Omental fat pad (tissue), 4 donors: ENCODE data around the gene REEP3. TPM values are rescaled to one million over a fixed set of nuclear protein-coding genes. Genes with fewer than 3 reads are reported as not detected.

Experiments used
- ATAC-seq: fragments of 150-250 bp; one replicate; pipeline ENCODE4 v1.9.1; 2016; ENCODE audit warnings: mild to moderate bottlenecking, moderate library complexity; ENCODE audit not compliant: low FRiP score
- DNase-seq: peaks from one replicate; pipeline ENCODE4 v3.0.0-alpha.2; 2019; ENCODE audit warnings: low spot score
- total RNA-seq, 4 donors: library from RNA; depleted of rRNA; stranded (reverse); fragments of >200 nt; gene quantifications; one replicate each; pipeline ENCODE4 v1.1.0, GENCODE V29; 2016
- TF ChIP-seq, protein P1 (sequence below), 3 donors: fragments of 450-650 bp; IDR thresholded peaks; one replicate each; pipeline ENCODE4 v1.5.1; 2016 to 2017; ENCODE audit warnings: antibody characterized with exemption in 3 of 3, mild to moderate bottlenecking in 3 of 3, moderate library complexity in 2 of 3

REEP3 gene
- total RNA-seq, 4 donors from 2014 or later: 44.7 to 70.5 (median 57.1) TPM

DNA sequence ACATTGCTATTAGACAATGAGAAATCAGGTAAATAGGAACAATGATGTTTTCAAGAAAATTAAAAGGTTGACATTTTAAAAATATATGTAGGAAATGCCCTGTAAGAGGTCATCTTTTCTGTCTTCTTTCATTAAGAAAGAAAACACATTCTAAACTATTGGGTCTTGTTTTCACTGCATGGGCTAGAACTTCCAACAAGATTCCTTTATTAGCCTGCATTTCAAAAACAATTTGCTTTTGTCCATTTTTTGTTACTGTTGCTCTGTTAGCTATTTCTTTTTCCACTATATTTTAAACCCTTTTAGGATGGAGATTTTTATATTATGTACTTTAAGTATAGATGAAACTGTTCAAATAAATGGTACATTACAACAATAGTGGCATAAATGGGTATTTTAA is 9.2 kb downstream of the REEP3 start:
- ATAC-seq (no peak), DNase-seq (no peak)
- TF ChIP-seq, protein P1, sequence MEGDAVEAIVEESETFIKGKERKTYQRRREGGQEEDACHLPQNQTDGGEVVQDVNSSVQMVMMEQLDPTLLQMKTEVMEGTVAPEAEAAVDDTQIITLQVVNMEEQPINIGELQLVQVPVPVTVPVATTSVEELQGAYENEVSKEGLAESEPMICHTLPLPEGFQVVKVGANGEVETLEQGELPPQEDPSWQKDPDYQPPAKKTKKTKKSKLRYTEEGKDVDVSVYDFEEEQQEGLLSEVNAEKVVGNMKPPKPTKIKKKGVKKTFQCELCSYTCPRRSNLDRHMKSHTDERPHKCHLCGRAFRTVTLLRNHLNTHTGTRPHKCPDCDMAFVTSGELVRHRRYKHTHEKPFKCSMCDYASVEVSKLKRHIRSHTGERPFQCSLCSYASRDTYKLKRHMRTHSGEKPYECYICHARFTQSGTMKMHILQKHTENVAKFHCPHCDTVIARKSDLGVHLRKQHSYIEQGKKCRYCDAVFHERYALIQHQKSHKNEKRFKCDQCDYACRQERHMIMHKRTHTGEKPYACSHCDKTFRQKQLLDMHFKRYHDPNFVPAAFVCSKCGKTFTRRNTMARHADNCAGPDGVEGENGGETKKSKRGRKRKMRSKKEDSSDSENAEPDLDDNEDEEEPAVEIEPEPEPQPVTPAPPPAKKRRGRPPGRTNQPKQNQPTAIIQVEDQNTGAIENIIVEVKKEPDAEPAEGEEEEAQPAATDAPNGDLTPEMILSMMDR (IDR thresholded peaks at IDR 0.05): no peak

DNA sequence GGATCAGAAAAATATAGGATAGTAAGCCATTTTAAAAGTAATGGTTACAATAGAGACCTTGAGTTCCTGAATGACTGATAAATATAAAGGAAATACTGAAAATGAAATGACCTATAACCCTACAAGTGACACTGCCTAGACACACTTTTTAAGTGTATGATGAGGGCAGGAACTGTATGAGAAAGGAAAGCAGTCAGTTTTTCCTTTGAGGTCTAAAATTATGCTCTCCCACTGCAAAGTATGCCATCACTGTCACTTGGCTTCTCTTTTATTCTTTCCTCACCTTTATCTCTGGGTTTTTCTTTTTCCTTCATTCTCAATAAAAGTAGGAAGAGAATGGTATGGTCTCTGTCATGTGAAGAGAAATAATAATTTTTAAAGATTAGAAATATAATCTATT is 13.5 kb downstream of the REEP3 start:
- TF ChIP-seq, protein P1 (IDR thresholded peaks at IDR 0.05): no peak
- ATAC-seq (no peak), DNase-seq (no peak)

DNA sequence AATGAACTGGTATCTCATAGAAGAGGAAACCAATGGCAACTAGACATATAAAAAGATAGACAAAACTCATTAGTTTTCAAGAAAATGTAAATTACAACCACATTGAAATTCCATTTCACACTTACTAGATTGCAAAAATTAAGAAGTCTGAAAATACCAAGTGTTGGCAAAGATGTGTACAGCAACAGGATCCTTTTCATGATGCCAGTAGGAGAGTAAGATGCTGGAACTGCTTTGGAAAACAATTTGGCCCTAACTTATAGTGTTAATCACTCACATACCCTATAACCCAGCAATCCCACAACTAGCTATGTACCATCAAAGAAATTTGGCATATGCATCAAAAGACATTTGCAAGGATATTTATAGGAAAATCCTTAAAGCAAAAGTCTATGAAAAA is 15.5 kb downstream of the REEP3 start:
- DNase-seq (no peak), ATAC-seq (no peak)
- TF ChIP-seq, protein P1 (IDR thresholded peaks at IDR 0.05): no peak

- TF ChIP-seq, protein P1 (IDR thresholded peaks at IDR 0.05): no peak
- DNase-seq (no peak), ATAC-seq (no peak)
These were observed 16.3 kb downstream of the REEP3 start for GRCh38 chr10:63537536-63537935.

DNA sequence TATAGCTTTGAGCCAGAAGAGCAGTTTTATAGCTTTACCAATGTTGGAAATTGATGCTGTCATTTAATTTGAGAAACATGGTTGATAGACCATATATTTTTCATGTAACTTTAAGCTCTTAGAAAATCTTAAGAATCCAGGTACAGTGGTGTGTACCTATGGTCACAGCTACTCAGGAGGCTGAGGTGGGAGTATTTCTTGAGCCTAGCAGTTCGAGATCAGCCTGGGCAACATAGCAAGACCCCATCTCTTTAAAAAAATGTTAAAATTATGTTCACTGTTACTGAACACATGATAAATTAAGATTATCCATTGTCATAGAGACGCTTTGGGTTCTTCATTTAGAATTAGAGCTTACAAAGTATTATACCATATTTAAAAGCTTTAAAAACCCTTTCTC is 18.2 kb downstream of the REEP3 start:
- ATAC-seq: no peak
- no peak for DNase-seq
- TF ChIP-seq, protein P1 (IDR thresholded peaks at IDR 0.05): no peak

DNA sequence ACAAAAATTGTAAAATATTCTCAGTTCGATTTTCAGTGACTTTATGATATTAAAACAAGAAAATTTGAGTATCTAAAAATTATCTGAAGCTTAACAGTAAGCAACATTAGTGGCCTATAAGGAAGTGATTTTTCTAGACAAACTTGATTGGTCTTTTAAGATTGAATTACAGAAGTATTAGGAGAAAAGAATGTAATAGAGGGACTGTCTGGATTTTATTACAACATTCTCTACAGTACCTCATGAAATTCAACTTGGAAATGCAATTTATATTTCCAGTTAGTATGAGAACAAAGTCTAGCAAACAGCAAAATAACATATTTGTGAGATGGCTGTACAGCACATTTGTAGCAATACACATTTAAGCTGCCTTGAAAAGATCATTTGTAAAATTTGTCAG is 18.8 kb downstream of the REEP3 start:
- DNase-seq (no peak), ATAC-seq (no peak)
- TF ChIP-seq, protein P1 (IDR thresholded peaks at IDR 0.05): no peak

DNA sequence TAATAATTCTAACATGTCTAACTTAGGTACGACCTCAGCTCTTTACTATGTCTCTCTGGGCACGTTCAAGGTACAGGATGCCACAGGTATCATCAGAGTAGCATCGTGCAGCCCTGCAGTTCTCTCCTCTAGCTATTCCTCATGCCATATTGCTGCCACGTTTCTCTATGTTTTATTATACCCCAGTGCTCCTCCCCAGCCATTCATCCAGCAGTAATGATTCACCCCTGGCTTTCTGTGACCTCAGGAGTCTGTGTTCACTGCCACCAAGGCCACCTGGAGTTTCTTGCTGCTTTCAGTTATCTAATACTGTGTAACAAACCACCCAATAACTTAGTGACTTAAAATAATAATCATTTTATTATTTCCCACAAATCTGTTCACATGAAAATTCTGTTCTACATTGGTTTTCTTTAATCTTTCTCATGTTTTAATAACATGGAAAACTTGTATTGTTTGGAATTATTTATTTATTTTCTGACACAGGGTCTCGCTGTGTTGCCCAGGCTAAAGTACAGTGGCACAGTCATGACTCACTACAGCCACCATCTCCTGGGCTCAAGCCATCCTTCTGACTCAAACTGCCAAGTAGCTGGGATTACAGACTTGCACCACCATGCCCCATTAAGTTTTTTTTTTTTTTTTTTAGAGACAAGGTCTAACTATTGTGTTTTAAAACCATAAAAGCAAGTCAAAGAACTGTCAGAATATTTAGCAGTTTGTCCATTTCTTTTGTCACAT is 21.8 kb downstream of the REEP3 start:
- TF ChIP-seq, protein P1 (IDR thresholded peaks at IDR 0.05): no peak
- DNase-seq: no peak
- ATAC-seq: no peak
